GM12801 (cell line): Measurements from ENCODE around the gene DDX43.

Experiments
- CTCF ChIP-seq: IDR thresholded peaks from one replicate; pipeline ENCODE4 v1.5.1; 2011; ENCODE audit warnings: control low read depth; ENCODE audit not compliant: insufficient read length; ENCODE audit errors: extremely low read depth

The DDX43 gene

GRCh38 chr6:73363537-73363875 is 31.1 kb upstream of the DDX43 start:
- TF ChIP-seq CTCF = no peak

GRCh38 chr6:73364121-73364520 is 30.5 kb upstream of the DDX43 start:
- TF ChIP-seq CTCF = no peak

- TF ChIP-seq CTCF = no peak
Measured at GRCh38 chr6:73364549-73364948, 30.1 kb upstream of the DDX43 start.

GRCh38 chr6:73367761-73368355 is 26.8 kb upstream of the DDX43 start:
- TF ChIP-seq CTCF = no peak

- no peak for TF ChIP-seq CTCF
Measured at GRCh38 chr6:73368675-73369074, 26.0 kb upstream of the DDX43 start.

GRCh38 chr6:73369157-73369556 is 25.5 kb upstream of the DDX43 start:
- TF ChIP-seq CTCF = no peak

GRCh38 chr6:73369563-73369962 is 25.1 kb upstream of the DDX43 start, which contains the start of gene OOEP:
TSS of gene OOEP (minus strand) at chr6:73369897. CDS start at chr6:73369792, 105 bp downstream.
- no peak for TF ChIP-seq CTCF
